NK-92 treated with Interleukin-12 subunit alpha and Interleukin-12 subunit beta, amount 100 ng/mL, for 24 hours (cell line): ENCODE measurements around the gene AHNAK2.

Experiments
- DNase-seq: peaks from one replicate; lab custom pipeline; 2025; lab: John Stamatoyannopoulos, UW

Gene AHNAK2

DNA sequence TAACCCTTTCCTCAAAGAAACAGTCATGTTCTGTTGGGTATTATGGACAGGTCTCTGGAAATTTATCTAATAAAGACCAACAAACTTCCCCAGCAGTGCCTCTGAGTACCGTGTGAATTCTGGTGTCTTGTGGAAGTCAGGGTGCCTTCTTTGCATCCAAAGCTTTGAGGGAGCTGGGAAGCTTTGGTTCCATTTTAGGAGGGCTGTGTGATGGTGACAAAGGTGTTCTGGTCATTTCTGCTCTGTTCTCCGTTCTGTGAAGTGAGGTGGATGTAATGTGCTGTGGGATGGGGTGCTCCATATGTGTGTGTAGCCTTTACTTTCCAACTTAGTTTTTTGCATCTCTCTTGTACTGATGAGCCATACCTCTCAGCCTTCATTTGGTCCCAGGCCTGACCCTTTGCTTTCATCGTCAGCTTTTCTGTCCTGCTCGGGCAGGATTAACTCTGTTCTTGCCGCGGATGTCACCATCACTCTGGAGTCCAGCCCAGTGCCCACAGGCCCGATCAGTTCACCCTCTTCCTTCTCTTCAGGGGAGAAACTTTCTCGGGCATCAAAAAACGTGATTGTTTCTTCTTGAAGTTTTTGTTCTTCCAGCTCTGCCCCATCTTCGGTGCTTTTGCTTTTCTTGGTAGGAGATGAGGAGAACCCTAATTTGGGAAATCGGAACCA is 40.3 kb downstream of the AHNAK2 start:
- DNase-seq = no peak

DNA sequence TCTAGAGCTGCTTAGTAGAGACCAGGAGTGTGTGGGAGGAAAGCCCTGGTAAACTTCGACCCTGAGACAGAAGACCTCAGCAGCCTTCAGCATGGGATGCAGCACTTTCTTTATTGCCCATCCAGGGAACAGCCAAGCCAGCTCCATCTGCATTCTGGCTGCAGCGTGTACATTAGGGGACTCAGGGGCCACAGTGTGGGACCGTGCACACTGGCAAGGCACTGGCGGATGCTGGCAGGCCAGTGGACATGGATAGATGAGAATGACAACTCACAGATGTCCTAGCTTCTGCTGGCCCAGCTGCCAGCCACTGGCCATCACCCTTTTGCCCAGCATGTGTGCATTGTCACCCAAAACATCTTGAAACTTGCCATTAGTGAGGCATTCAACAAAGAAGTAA is 41.0 kb downstream of the AHNAK2 start:
- no peak for DNase-seq

DNA sequence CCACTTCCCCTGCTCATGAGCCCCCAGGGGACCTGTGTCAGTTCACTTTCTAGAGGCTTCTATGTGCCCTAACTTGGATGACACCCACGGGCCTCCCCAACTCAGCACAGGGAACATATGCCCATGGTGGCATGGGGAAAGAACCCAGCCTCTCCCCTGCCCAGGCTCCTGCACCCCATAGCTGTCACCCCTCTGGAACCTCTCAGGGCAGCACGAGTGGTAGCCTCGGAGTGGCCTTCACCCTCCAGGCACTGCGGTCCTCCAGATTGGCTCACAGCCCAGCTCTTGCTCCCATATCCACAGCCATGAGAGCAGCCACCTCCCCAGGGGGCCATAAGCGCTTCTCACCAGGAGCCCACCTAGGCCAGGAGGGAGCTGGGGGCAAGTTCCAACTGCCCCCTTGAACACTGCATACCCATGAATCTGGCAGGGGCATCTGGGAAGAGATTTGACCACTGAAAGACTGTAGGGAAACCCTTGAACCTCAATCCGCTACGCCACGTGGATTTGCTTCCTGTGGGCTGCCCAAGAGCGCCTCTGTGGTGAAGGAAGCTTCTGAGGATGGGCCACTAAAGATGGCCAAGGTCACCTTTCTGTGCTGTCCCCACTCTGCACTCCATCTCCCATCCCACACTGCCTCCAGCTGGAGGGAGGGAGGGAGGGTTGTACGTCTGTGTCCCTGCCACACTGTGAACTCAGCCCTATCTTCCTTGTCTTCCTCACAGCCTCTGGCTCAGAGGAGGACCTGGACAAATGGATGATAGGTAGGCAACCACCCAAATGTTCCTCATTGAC is 41.6 kb downstream of the AHNAK2 start:
- no peak for DNase-seq

DNA sequence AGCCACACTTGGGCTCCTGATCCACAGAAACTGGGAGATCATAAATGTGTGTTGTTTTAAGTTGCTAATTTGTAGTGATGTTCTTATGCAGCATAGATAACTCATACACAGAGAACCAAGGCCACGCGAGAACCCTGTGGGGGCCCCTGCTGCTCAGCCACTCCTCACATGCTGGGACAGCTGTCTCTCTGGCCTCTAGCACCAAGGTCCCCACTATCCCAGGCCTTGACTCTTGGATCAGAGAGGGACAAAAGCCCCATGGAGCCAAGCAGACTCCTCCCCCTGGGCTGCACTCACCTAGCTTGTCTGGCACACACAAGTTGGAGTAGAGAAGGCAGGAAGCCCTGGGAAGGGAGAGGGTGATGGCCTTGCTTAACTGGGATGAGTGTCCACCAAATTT is 42.2 kb downstream of the AHNAK2 start:
- no peak for DNase-seq

DNA sequence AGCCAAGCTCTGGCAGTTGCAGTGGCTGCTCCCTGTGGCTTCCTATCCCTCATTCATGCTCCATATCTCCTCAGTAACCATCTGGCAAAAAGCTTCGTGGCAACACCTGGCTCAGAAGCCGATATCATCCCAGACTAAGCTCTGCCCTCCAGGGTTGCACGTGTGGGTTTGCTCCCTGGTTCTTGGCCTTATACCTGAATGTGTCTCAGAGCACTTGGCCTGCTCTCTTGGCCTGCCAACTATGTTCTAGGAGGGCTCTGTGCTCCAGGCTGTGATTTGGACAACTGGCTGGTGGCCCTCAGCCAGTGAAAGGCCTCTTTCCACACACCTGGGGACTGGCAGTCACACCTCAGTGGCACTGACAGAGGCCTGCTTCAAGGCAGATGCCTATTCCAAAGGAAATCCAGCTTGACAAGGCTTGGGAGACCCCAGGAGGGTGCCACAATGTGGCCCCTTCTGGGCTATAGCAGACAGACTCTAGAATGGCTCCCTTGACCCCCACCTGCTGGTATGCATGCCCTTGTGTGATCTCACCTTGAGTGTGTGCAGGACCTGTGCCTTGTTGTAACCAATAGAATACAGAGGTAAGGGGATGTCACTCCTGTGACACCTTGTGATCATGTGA is 43.0 kb downstream of the AHNAK2 start:
- DNase-seq = no peak

DNA sequence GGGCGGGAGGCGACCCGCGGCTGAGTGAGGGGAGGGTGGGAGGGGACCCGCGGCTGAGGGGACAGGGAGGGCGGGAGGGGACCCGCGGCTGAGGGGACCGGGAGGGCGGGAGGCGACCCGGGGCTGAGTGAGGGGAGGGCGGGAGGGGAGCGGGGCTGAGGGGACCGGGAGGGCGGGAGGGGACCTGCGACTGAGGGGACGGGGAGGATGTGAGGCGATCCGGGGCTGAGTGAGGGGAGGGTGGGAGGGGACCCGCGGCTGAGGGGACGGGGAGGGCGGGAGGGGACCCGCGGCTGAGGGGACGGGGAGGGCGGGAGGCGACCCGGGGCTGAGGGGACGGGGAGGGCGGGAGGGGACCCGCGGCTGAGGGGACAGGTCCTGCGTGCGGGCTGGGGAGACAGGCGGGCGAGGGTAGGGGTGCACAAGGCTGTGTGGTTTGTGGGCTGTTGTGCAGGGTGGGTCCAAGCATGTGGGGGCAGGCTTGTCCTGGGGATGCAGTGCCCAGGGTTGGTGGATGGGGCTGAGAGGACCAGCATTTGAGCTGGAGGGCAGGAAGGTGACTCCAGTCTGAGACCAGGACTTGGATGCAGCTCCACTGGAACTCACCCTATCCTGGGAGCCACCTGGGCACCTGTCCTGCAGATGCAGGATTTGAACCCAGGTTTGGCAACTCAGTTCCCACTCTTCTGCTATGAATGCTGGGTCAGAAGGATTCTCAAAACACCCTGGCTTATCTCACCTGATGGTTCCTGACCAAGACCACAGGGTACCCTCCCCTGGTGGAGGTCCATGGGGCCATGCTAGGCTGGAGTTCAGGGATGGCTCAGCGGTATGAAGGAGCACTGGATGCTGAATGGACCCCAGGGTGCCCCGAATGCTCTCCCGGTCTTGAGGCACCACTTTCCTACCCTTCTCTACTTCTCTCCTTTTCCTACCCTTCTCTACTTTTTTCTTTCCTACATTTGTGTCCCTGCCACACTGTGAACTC is 44.1 kb downstream of the AHNAK2 start:
- DNase-seq = no peak

DNA sequence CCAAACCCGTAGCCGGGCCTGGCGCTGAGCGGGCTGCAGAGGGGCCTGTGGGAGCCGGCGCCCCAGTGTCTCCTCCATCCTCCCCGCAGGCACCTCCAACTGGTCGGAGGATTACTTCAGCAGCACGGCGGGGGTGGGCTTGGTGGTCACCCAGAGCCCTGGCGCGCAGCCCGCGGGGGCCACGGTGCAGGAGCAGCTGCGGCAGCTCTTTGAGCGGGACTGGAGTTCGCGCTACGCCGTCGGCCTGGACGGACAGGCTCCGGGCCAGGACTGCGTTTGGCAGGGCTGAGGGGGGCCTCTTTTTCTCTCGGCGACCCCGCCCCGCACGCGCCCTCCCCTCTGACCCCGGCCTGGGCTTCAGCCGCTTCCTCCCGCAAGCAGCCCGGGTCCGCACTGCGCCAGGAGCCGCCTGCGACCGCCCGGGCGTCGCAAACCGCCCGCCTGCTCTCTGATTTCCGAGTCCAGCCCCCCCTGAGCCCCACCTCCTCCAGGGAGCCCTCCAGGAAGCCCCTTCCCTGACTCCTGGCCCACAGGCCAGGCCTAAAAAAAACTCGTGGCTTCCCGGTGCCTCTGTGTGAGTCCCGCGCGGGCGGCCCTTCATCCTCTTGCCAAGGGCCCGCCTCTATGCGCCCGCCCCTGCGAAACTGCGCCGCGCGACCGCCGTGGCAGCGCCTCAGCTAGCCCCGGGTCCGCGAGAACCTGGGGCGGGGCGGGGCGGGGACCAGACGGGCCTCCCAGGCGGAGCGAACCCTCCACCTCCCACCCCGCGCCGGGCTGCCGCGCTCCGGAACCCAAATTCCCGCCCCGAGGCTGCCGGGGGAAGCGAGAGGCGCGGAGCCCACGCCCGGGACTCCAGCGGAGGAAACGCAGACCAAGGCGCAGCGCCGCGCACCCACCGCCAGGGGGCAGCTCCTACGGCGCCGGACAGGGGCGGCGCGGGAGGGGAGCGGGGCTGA is 45.2 kb downstream of the AHNAK2 start:
- no peak for DNase-seq

DNA sequence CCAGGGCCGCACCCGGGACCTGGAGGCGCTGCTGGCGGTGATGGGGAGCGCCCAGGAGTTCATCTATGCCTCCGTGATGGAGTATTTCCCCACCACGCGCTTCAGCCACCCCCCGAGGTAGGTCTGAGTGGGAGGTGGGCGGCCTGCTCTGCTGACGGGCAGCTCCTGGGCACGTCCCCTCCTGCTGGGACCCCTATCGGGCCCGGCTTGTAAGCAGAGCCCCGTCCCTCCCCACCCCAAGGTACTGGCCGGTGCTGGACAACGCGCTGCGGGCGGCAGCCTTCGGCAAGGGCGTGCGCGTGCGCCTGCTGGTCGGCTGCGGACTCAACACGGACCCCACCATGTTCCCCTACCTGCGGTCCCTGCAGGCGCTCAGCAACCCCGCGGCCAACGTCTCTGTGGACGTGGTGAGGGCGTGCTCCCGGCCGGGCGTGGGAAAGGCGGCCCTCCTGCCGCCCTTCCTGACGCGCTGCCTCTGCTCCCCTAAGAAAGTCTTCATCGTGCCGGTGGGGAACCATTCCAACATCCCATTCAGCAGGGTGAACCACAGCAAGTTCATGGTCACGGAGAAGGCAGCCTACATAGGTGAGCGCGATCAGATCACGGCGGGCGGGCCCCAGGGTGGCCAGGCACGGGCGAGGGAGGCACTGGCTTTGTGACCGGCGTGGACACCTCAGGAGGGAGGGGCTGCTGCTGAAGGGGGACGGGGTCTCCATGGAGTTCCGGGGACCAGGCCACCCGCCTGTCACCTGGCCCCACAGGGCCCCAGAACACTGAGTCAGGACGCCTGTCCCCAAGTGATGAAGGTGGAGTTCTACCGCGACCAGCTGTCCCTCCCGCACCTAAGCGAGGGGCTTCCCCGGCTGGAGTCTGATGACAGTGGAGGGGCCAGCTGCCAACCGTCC is 46.2 kb downstream of the AHNAK2 start:
- no peak for DNase-seq

DNA sequence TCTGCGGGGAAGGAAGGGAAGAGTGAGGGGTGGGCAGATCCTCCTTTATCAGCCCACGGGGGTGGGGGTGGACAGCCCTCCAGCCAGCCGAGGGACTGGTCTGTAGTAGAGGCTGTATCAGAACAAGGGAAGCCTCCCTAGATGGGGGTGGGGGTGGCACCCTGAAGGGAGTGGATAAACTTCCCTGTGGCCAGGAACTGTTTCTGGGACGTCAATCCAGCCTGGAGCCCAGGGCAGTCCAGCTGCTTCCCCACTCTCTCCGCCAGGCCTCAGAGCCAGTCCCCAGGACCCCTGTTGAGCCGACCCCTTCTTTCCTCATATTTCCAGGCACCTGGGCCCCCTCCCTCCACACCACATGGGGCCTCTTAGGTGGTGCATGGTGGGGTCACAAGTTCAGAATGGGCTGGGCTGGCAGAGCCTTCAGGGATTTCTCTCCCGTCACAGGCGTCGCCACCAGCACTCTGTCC is 46.8 kb downstream of the AHNAK2 start:
- no peak for DNase-seq

DNA sequence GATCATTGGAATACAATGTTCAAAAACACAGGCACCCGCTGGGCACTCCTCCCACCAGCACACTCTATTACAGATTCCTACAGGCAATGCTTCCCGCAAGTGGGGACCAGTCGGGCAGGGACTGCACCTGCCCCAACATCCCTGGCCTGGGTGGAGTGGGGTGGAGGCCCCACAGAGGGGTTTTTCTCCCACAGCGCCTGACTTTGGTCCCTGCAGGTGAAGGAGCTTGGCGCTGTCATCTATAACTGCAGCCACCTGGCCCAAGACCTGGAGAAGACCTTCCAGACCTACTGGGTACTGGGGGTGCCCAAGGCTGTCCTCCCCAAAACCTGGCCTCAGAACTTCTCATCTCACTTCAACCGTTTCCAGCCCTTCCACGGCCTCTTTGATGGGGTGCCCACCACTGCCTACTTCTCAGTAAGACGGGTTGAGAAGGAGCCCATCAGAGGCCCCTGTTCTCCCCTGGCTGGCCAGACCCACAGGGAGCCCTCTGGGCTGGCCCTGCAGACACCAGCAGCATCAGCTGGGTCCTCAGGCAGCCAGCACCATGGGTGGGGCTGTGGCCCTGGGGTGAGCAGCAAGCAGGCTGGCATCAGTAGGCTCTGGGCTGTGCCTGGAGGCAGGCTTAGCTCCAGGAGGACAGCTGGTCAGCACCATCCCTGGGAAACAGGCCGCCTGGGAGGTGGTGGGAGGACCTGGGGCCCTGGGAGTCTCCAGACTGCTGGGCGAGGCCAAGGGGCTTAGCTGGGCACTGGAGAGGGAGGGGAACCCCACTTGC is 47.5 kb downstream of the AHNAK2 start:
- no peak for DNase-seq

DNA sequence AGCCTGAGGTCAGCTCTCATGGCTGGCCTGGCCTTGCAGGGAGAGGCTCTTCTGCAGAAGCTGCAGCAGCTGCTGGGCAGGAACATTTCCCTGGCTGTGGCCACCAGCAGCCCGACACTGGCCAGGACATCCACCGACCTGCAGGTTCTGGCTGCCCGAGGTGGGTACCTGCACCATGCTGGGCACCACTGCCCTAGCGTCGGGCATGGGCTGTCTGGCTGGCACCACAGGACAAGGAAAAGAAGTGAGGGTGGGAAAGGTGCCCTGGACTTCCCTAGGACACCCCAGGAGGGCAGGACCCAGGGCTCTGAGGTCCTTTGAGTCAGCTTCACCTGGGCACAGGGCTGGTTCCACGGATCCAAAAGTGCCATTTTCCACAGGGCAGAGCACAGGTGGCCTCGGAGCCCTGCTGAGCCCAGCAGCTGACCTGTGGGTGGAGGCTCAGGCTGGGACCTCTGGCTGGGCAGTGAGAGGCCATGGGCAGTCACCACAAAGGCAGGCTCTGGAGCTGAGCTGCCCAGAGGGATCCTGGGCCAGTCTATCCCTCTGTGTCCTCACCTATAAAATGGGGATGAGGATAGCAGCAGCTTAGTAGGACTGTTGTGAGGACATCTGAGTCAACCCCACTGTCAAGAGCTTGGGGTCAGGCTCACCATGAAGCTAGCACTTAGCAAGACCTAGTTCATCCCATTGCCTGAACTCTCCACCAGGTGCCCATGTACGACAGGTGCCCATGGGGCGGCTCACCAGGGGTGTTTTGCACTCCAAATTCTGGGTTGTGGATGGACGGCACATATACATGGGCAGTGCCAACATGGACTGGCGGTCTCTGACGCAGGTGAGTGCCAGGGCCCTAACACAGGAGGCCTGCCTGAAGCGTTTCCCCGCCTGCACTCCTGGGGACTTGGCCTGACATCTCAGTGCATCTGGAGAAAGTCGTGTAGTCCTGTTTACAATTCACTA is 48.6 kb downstream of the AHNAK2 start:
- no peak for DNase-seq

DNA sequence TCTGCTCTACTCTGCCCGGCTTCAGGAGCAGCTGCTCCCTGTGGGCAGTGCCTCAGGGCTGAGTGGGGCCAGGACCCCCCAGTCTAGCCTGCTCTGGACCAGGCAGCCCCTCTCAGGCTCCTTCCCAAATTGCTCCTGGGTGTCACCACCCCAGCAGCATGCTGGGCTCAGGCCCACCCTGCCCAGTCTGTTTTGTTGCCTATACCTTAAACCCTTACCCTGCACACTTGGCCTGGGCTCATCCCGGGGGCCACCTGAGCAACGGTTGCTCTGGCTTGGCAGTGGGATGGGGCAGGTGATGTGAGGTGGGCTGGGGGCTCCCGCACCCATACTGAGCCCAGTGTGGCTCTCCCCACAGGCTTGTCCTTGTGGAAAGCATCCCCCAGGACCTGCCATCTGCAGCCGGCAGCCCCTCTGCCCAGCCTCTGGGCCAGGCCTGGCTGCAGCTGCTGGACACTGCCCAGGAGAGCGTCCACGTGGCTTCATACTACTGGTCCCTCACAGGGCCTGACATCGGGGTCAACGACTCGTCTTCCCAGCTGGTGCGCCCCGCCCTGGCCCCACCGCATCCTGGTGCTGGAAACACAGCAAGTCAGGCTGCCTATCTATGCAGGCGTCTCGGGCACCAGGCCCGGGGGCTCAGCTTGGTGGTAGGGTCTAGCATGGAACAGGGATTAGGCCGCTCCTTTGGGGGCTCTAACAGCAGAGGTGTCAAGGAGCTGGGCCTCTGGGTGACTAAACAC is 49.6 kb downstream of the AHNAK2 start:
- DNase-seq = no peak

DNA sequence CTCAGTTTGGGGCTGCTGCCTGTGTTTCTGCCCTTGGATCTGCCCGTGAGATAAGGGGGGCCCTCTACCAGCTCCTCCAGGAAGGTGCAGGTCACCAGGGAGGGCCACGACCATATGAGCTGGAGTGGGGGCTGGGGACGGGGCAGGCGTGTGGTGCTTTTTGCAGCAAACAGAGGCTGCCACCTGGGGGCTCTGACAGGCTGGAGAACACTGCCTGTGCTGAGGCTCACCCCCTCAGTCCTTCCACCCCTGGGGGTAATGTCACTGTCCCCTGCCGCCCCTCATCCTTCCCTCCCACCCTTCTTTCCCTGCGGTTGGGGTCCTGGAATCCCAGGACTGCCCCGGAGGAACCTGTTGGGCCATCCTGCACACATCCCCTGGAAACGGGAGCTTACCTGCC is 50.3 kb downstream of the AHNAK2 start:
- DNase-seq = no peak

DNA sequence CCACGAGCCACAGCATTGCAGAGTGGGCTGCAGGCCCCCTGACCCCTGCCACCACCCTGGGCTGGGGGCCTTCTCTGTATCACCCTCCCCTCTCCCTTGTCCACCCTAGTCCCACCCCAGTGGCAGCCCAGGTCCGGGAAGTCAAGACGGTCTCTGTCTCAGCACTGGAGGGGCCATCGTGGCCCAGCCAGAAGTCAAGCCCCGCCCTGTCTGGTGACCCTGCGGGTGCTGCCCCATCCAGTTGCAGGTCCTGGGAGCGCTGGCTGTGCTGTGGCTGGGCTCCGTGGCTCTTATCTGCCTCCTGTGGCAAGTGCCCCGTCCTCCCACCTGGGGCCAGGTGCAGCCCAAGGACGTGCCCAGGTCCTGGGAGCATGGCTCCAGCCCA is 50.8 kb downstream of the AHNAK2 start:
- DNase-seq = no peak

DNA sequence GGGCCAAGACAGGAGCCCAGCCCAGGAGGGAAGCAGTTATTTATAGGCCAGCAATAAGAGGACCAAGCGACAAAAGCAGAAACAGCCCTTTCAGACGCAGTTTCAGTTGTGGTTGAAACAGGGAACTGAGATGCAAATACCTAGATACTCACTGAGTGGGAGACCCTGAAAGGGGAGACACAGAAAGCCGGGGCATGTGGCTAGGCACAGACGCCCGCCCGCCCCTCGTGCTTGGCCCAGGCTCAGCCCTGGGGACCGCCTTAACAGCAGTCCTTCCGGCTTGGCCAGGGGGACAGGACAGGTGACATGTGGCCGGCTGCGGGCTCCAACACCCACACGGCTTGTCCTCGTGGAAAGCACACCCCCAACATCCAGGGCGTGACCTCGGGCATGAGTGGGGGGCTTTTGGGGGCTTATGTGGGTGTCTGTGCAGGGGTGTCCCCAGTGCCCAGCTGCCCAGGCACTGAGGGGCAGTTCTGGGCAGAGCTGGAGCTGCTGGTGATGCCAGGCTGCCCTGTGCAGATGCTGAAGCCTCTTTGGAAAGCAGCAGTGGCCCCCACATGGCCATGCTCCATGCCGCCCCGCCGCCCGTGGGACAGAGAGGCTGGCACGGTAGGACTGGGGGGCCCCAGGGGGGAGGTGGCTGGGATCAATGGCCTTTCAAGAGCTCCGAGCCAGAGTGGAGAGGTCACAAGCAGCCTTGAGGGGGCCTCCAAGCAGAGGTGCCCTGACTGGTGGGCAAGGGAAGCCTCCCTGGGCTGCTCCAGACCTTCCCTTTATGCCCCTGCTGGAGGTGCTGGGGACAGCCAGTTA is 51.3 kb downstream of the AHNAK2 start:
- DNase-seq = no peak
